HepG2 (cell line): Measurements from ENCODE around the gene SF1. TPM values are rescaled to one million over a fixed set of nuclear protein-coding genes. Genes with fewer than 3 reads are reported as not detected.

Experiments used
- ATAC-seq: fragments of 200-7000 bp; cut with Tn5 transposase; 3 replicates; pipeline ENCODE4 v1.9.1; 2020; ENCODE audit warnings: mild to moderate bottlenecking, moderate library complexity
- BruUV-seq: library from RNA; stranded (reverse); fragments of 400-500 nt; replicated peaks from 2 replicates; lab custom pipeline; 2021; lab: Mats Ljungman, UMichigan
- CTCF ChIA-PET: fragments of 300-600 bp; formaldehyde crosslinking; extraction: SDS; loops from one replicate; lab custom pipeline; 2021; ENCODE audit warnings: low total read pairs, inconsistent platforms, low intra/inter-chr PET ratio; lab: Yijun Ruan, JAX
- POLR2A ChIA-PET: fragments of 350-600 bp; sonication (Branson Sonifier 250); formaldehyde crosslinking; loops from one replicate; lab custom pipeline; 2020; ENCODE audit warnings: antibody characterized with exemption, inconsistent platforms; lab: Yijun Ruan, JAX
- DNase-seq: peaks from one replicate; pipeline ENCODE4 v3.0.0-alpha.2; 2015; ENCODE audit warnings: low spot score
- FAIRE-seq: peaks from 3 replicates; lab custom pipeline; 2011; peaks lifted over from hg19 to GRCh38; lab: Jason Lieb, UNC
- H2AFZ ChIP-seq: one replicate; pipeline ENCODE4 v1.6.1; 2011; ENCODE audit warnings: low read length, inconsistent platforms
- H3K27ac ChIP-seq: fragments of 300-600 bp; 3 replicates; pipeline ENCODE4 v1.8.0; 2011; ENCODE audit warnings: mixed run types, mild to moderate bottlenecking, mixed read lengths, low read length, inconsistent platforms; ENCODE audit not compliant: insufficient read depth; ENCODE audit errors: extremely low read length
- H3K27me3 ChIP-seq, 2 experiments: fragments of 200-600 bp in 1 of 2; 2 replicates in 1 of 2; 3 replicates in 1 of 2; pipeline versions ENCODE4 v1.6.0 to v1.8.0; 2011; ENCODE audit warnings: low read length in 2 of 2, mild to moderate bottlenecking in 2 of 2, moderate library complexity in 2 of 2, inconsistent platforms in 1 of 2; ENCODE audit not compliant: insufficient read depth in 2 of 2, control insufficient read depth in 1 of 2
- H3K36me3 ChIP-seq, 2 experiments: fragments of 200-600 bp in 1 of 2; replicated peaks in 1 of 2; 2 replicates in 1 of 2; 3 replicates in 1 of 2; pipeline versions ENCODE4 v1.5.1 to v1.8.0; 2011; ENCODE audit warnings: low read length in 2 of 2, inconsistent platforms in 1 of 2; ENCODE audit not compliant: insufficient read depth in 2 of 2, control insufficient read depth in 1 of 2
- H3K4me1 ChIP-seq: 2 replicates; pipeline ENCODE4 v1.5.1; 2012; ENCODE audit warnings: low read length, inconsistent platforms; ENCODE audit not compliant: insufficient read depth
- H3K4me2 ChIP-seq: 2 replicates; pipeline ENCODE4 v1.6.0; 2011; ENCODE audit warnings: low read depth, low read length, inconsistent platforms
- H3K4me3 ChIP-seq, 3 experiments: fragments of 200-600 bp in 1 of 3; sonication (generic), shearing (Covaris generic) in 1 of 3; replicated peaks in 1 of 3; 2 replicates each; pipeline ENCODE4 v1.5.1; 2011 to 2016; ENCODE audit warnings: low read length in 3 of 3, inconsistent platforms in 2 of 3, low read depth in 2 of 3, mild to moderate bottlenecking in 2 of 3, control low read depth in 1 of 3, mixed read lengths in 1 of 3; ENCODE audit not compliant: insufficient read depth in 1 of 3
- H3K79me2 ChIP-seq: one replicate; pipeline ENCODE4 v1.6.1; 2011; ENCODE audit warnings: low read length, inconsistent platforms; ENCODE audit not compliant: insufficient read depth
- H3K9ac ChIP-seq: 2 replicates; pipeline ENCODE4 v1.6.0; 2011; ENCODE audit warnings: mild to moderate bottlenecking, low read depth, low read length, inconsistent platforms; ENCODE audit not compliant: insufficient read depth
- H3K9me3 ChIP-seq: 2 replicates; pipeline ENCODE4 v1.5.1; 2012; ENCODE audit warnings: mild to moderate bottlenecking, low read length
- H4K20me1 ChIP-seq: 2 replicates; pipeline ENCODE4 v1.6.0; 2011; ENCODE audit warnings: inconsistent platforms, mild to moderate bottlenecking, low read length, moderate library complexity; ENCODE audit not compliant: insufficient read depth
- AHR ChIP-seq: IDR thresholded peaks from 2 replicates; pipeline ENCODE4 v1.6.1; 2018; ENCODE audit warnings: missing genetic modification reagents, missing compliant biosample characterization
- DBP ChIP-seq: sonication (generic); formaldehyde crosslinking; IDR thresholded peaks from 2 replicates; pipeline ENCODE4 v1.4.0; 2020; ENCODE audit warnings: missing genetic modification reagents; ENCODE audit errors: not compliant biosample characterization
- FOXO1 ChIP-seq: sonication (generic); formaldehyde crosslinking; IDR thresholded peaks from 2 replicates; pipeline ENCODE4 v1.4.0; 2020; ENCODE audit warnings: missing genetic modification reagents
- NAIF1 ChIP-seq: sonication (generic); formaldehyde crosslinking; IDR thresholded peaks from 2 replicates; pipeline ENCODE4 v1.5.0; 2020; ENCODE audit warnings: mild to moderate bottlenecking, missing genetic modification reagents, borderline replicate concordance
- RERE ChIP-seq: IDR thresholded peaks from 2 replicates; pipeline ENCODE4 v1.6.1; 2016; ENCODE audit warnings: low read depth, missing genetic modification reagents, missing compliant biosample characterization
- WGBS: methylation state at CpG from one replicate; pipeline ENCODE4 v1.1.6; 2017; ENCODE audit warnings: low lambda C conversion rate; 5-methylcytosine and 5-hydroxymethylcytosine counted together
- in situ Hi-C: cut with HindIII; loops from 2 replicates; pipeline ENCODE4 v1.10.0; 2017; ENCODE audit warnings: low pct_unique_long_range_greater_than_20kb; ENCODE audit not compliant: extremely low pct_ligation_motif_present
- intact Hi-C: fragments of 100-400 bp; cut with micrococcal nuclease; formaldehyde crosslinking; loops from one replicate; pipeline ENCODE4 v1.10.0; 2022; ENCODE audit not compliant: unreplicated experiment
- polyA plus RNA-seq, 8 experiments: library from polyadenylated mRNA; depleted of rRNA in 3 of 8; stranded (reverse) in 7 of 8; unstranded in 1 of 8; fragments of >200 nt; fragmentation: Illumina TruSeq in 4 of 8; extraction: Trizol in 4 of 8; gene quantifications; 2 replicates each; pipeline versions ENCODE4 v1.2.1 to v1.2.3, GENCODE V29; 2011 to 2016; ENCODE audit warnings: low read depth in 4 of 8, missing spikeins in 1 of 8, mixed read lengths in 1 of 8; ENCODE audit not compliant: insufficient read depth in 1 of 8
- total RNA-seq, 5 experiments: library from RNA; depleted of rRNA; stranded (reverse); fragments of >200 nt; fragmentation: Illumina TruSeq; extraction: Trizol; gene quantifications; 2 replicates each; pipeline ENCODE4 v1.2.3, GENCODE V29; 2016; ENCODE audit warnings: low read depth in 1 of 5

SF1 gene
- total and polyA plus RNA-seq, 2 of the 13 experiments (the other 11 are each of a cell fraction or from before 2014, with no cell fraction given) = 55.5 to 70.4 TPM

DNA sequence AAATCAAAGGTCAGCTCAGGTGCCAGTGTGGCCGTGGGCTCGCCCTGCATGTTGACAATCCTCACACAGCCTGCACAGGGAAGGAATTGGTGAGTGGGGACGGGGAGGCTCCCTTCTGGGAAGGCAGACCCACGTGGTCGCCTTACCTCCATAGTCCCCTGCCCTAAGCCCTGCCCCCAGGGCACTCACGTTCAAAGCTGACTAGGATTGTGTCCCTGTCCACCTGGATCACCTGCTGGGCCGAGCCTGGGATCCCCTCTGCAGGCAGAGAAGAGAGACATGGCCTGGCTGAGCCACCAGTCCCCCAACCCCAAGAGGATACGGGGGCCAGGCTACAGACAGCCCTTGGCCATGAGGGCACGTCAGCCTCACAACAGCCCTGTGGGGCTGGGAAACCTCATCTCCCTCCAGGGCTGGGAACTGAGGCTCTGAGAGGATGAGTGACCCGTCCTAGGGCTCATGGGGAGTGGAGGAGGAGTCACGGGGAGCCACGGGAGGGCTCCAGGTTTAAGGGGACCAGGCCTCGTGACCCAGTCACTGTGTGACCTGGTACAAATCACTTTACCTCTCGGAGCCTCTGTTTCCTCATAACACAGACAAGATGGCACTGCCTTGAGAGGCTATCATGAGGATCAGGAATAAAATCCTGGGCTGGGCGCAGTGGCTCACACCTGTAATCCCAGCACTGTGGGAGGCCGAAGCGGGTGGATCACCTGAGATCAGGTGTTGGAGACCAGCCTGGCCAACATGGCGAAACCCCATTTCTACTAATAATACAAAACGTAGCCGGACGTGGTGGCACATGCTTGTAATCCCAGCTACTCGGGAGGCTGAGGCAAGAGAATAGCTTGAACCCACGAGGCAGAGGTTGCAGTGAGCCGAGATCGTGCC is 12.1 kb upstream of the SF1 start:
- WGBS = 84% methylated on average over 19 of the region's 25 CpGs
- Histone ChIP-seq H3K4me1 (0 out of 2 replicates have a peak, but pooled peaks cover 6% of the 10 kb centered on the region), H4K20me1 (no peaks in the 10 kb centered on the region), H3K9me3 (no peaks in the 10 kb centered on the region), H3K79me2 (no peaks in the 10 kb centered on the region), H2AFZ (no peak overlapping the region), H3K9ac (no peak overlapping the region), H3K36me3 (no peaks in the 10 kb centered on the region), H3K27me3 (no peaks in the 10 kb centered on the region), H3K27ac (no peak overlapping the region), H3K4me3 (no peak overlapping the region), H3K4me2 (no peak overlapping the region)
- ATAC-seq (no peak), FAIRE-seq (no peak), DNase-seq (no peak)
- ChIA-PET CTCF (no interaction called here), POLR2A (no interaction called here)
- no TSS peak for BruUV-seq
- no peak for TF ChIP-seq FOXO1 (CRISPR knock-in tag)
- in situ Hi-C loops = no loop called here
- intact Hi-C loops = no loop called here

- ChIA-PET POLR2A (no interaction called here), CTCF (no interaction called here)
- Histone ChIP-seq H3K79me2 (no peaks in the 10 kb centered on the region), H3K36me3 (no peaks in the 10 kb centered on the region), H3K27me3 (no peaks in the 10 kb centered on the region), H3K27ac (no peak overlapping the region), H3K9ac (no peak overlapping the region), H3K4me2 (no peak overlapping the region), H3K4me3 (no peak overlapping the region), H3K9me3 (no peaks in the 10 kb centered on the region), H3K4me1 (0 out of 2 replicates have a peak, but pooled peaks cover 6% of the 10 kb centered on the region), H4K20me1 (no peaks in the 10 kb centered on the region), H2AFZ (no peak overlapping the region)
- DNase-seq (no peak), FAIRE-seq (no peak), ATAC-seq (no peak)
- intact Hi-C loops = loop anchor here (10.0 kb wide), 1 partner anchor 55 kb away; the partner anchor contains the start of gene CDC42BPG
- WGBS = 93% methylated on average over 10 of the region's 15 CpGs
- no TSS peak for BruUV-seq
- in situ Hi-C loops = loop anchor here (5.0 kb wide), 1 partner anchor 103 kb away; no protein-coding TSS in a partner anchor
- TF ChIP-seq RERE (no peak), AHR (no peak), DBP (CRISPR knock-in tag) (no peak), NAIF1 (CRISPR knock-in tag) (no peak)
These were observed 11.2 kb upstream of the SF1 start for GRCh38 chr11:64789331-64790204.
